Natural killer cell (primary cell): ENCODE measurements around the gene COMMD7. TPM values are rescaled to one million over a fixed set of nuclear protein-coding genes. Genes with fewer than 3 reads are reported as not detected.

ENCODE experiments used
- ATAC-seq, 3 donors: fragments of 150-1000 bp in 2 of 3; fragments of 200-7000 bp in 1 of 3; cut with Tn5 transposase; 1 replicate in 1 of 3; 2 replicates in 2 of 3; pipeline ENCODE4 v1.10.0; 2021; ENCODE audit warnings: mild to moderate bottlenecking in 2 of 3, moderate library complexity in 2 of 3
- DNase-seq, 2 donors: peaks; one replicate each; pipeline versions ENCODE4 v3.0.0 to v3.0.0-alpha.2; 2013 to 2021; ENCODE audit warnings: mixed read lengths in 1 of 2
- H3K27ac ChIP-seq: one replicate; pipeline ENCODE4 v1.5.1; 2013; ENCODE audit warnings: mild to moderate bottlenecking, low read length
- H3K27me3 ChIP-seq: one replicate; pipeline ENCODE4 v1.6.1; 2013; ENCODE audit warnings: low read length; ENCODE audit not compliant: control insufficient read depth, insufficient read depth
- H3K36me3 ChIP-seq: one replicate; pipeline ENCODE4 v1.6.1; 2013; ENCODE audit warnings: low read length; ENCODE audit not compliant: control insufficient read depth, insufficient read depth
- H3K4me1 ChIP-seq: one replicate; pipeline ENCODE4 v1.6.1; 2013; ENCODE audit warnings: low read length; ENCODE audit not compliant: control insufficient read depth, insufficient read depth
- H3K4me3 ChIP-seq: one replicate; pipeline ENCODE4 v1.5.1; 2013; ENCODE audit warnings: low read length
- H3K9me3 ChIP-seq: one replicate; pipeline ENCODE4 v1.6.1; 2013; ENCODE audit warnings: low read length; ENCODE audit not compliant: control insufficient read depth, insufficient read depth
- H3K27ac Mint-ChIP-seq, 2 donors: one replicate each; pipeline ENCODE4 v1.8.0; 2022; ENCODE audit warnings: mild to moderate bottlenecking in 2 of 2, mixed read lengths in 2 of 2, moderate library complexity in 1 of 2
- H3K27me3 Mint-ChIP-seq, 2 donors: one replicate each; pipeline ENCODE4 v1.8.0; 2022; ENCODE audit warnings: low read depth in 2 of 2, mixed read lengths in 2 of 2
- H3K36me3 Mint-ChIP-seq: one replicate; pipeline ENCODE4 v1.8.0; 2022; ENCODE audit warnings: mixed read lengths
- H3K4me1 Mint-ChIP-seq, 2 donors: one replicate each; pipeline ENCODE4 v1.8.0; 2022; ENCODE audit warnings: mixed read lengths in 2 of 2
- H3K4me3 Mint-ChIP-seq: one replicate; pipeline ENCODE4 v1.8.0; 2022; ENCODE audit warnings: mild to moderate bottlenecking, moderate library complexity, mixed read lengths
- H3K9me3 Mint-ChIP-seq, 2 donors: one replicate each; pipeline ENCODE4 v1.8.0; 2022; ENCODE audit warnings: mixed read lengths in 2 of 2
- CTCF ChIP-seq: fragments of 200-600 bp; IDR thresholded peaks from one replicate; pipeline ENCODE4 v1.8.0; 2022; ENCODE audit warnings: antibody characterized with exemption
- WGBS: methylation state at CpG from one replicate; pipeline ENCODE4 v1.1.7; 2013; ENCODE audit warnings: missing lambda C conversion rate; ENCODE audit not compliant: insufficient coverage; 5-methylcytosine and 5-hydroxymethylcytosine counted together
- intact Hi-C: fragments of 100-400 bp; cut with micrococcal nuclease; formaldehyde crosslinking; loops from one replicate; pipeline ENCODE4 v1.14.2; 2022
- total RNA-seq, 4 donors: library from RNA; stranded (reverse); fragments of 120-200 nt in 1 of 4; gene quantifications; one replicate each; pipeline versions ENCODE4 v1.2.3 to v1.2.4, GENCODE V29; 2013 to 2022

COMMD7 gene
- total RNA-seq, 3 donors from 2014 or later (not counting 1 experiment from before 2014, with no cell fraction given), result 56.7 to 72.1 (median 68.1) TPM

- DNase-seq (no peak), ATAC-seq (no peak)
- H3K27ac Mint-ChIP-seq, result no peak overlapping the region
- no peaks in the 10 kb centered on the region for H3K27me3 ChIP-seq
- H3K4me3 ChIP-seq, result no peak overlapping the region
- TF ChIP-seq CTCF, result no peak
- no peaks in the 10 kb centered on the region for H3K4me1 ChIP-seq
- no peak overlapping the region for H3K27ac ChIP-seq
- H3K36me3 Mint-ChIP-seq, result no peaks in the 10 kb centered on the region
- H3K36me3 ChIP-seq, result no peaks in the 10 kb centered on the region
- H3K4me1 Mint-ChIP-seq, result peaks cover 7 to 18% of the 10 kb centered on the region in 2 donors
- H3K9me3 ChIP-seq, result no peaks in the 10 kb centered on the region
- intact Hi-C loops, result no loop called here
- H3K27me3 Mint-ChIP-seq, result no peaks in the 10 kb centered on the region
- H3K9me3 Mint-ChIP-seq, result no peaks in the 10 kb centered on the region
- 96% methylated on average over 16 of the region's 16 CpGs for WGBS
- H3K4me3 Mint-ChIP-seq, result no peak overlapping the region
Measured at GRCh38 chr20:32786059-32786760, 42.9 kb upstream of the COMMD7 start.

- intact Hi-C loops, result no loop called here
- H3K4me3 Mint-ChIP-seq, result no peak overlapping the region
Measured at GRCh38 chr20:32784369-32785080, 41.3 kb upstream of the COMMD7 start.

GRCh38 chr20:32780749-32781655 lies 37.7 kb upstream of the COMMD7 start:
- H3K36me3 ChIP-seq, result no peaks in the 10 kb centered on the region
- no peaks in the 10 kb centered on the region for H3K27me3 ChIP-seq
- H3K27me3 Mint-ChIP-seq, result no peaks in the 10 kb centered on the region
- DNase-seq (no peak), ATAC-seq (no peak)
- H3K4me1 Mint-ChIP-seq, result peaks cover 0 to 9% of the 10 kb centered on the region in 2 donors
- H3K4me3 ChIP-seq, result no peak overlapping the region
- H3K4me1 ChIP-seq, result peaks cover 3% of the 10 kb centered on the region
- H3K36me3 Mint-ChIP-seq, result no peaks in the 10 kb centered on the region
- H3K27ac Mint-ChIP-seq, result no peak overlapping the region
- TF ChIP-seq CTCF, result no peak
- H3K9me3 ChIP-seq, result no peaks in the 10 kb centered on the region
- no peak overlapping the region for H3K27ac ChIP-seq
- H3K4me3 Mint-ChIP-seq, result no peak overlapping the region
- intact Hi-C loops, result no loop called here
- H3K9me3 Mint-ChIP-seq, result no peaks in the 10 kb centered on the region
- 94% methylated on average over 17 of the region's 18 CpGs for WGBS

More at GRCh38 chr20:32784369-32785080, 41.3 kb upstream of the COMMD7 start:
- no peak for TF ChIP-seq CTCF
- Histone ChIP-seq H3K4me1 (no peaks in the 10 kb centered on the region), H3K27me3 (no peaks in the 10 kb centered on the region), H3K36me3 (no peaks in the 10 kb centered on the region), H3K9me3 (no peaks in the 10 kb centered on the region), H3K4me3 (no peak overlapping the region), H3K27ac (no peak overlapping the region)
- no peaks in the 10 kb centered on the region for H3K9me3 Mint-ChIP-seq
- no peak overlapping the region for H3K27ac Mint-ChIP-seq
- no peaks in the 10 kb centered on the region for H3K27me3 Mint-ChIP-seq
- peaks cover 7 to 13% of the 10 kb centered on the region in 2 donors for H3K4me1 Mint-ChIP-seq
- no peaks in the 10 kb centered on the region for H3K36me3 Mint-ChIP-seq
- DNase-seq (no peak), ATAC-seq (no peak)
- WGBS, result 94% methylated on average over 11 of the region's 13 CpGs
